IPS DF 4.7 (cell line): ENCODE data around the gene GGT7.

Experiments used
- DNase-seq: peaks from one replicate; pipeline ENCODE4 v3.0.0-alpha.2; 2013; ENCODE audit warnings: low spot score; ENCODE audit errors: extremely low read depth

The GGT7 gene

DNA sequence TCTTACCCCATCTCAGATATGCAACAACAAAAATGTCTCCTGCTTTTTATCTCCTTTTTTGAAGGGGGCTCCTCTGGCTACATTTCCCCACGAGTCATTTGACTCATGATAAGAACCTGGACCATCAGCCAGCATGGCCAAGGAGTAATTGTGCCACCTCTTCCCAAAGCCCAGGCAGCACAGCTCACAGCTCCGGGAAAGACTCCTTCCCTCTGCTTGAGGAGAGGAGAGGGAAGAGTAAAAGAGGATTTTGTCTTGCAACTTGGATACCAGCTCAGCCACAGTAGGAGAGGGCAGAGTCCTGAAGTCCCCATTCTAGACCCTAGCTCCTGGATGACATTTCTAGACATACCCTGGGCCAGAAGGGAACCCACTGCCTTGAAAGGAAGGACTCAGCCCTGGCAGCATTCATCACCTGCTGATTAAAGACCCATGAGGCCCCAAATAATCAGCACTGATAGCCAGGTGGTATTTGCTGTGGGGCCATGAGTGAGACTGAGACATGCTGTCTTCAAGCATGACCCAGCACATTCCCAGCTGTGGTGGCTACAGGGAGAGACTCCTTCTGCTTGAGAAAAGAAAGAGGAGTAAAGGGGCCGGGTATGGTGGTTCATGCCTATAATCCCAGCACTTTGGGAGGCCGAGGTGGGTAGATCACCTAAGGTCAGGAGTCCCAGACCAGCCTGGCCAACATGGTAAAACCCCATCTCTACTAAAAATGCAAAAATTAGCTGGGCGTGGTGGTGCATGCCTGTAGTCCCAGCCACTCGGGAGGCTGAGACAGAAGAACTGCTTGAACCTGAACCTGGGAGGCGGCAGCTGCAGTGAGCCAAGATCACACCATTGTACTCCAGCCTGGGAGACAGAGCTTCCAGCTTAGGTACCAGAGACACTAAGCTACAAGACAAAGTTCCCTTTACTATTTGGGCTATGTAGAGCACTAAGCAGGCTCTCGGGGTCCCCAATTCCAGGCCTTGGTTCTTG is 75.4 kb downstream of the GGT7 start:
- no peak for DNase-seq
